AG08395 (cell line): ENCODE measurements around the gene ZNF341.
"Not testable (repeated sequence)": the region's sequence is repeated elsewhere in the genome, so short reads cannot be mapped to it uniquely, and the experiment has no call there.

ENCODE experiments used
- DNase-seq: peaks from one replicate; pipeline ENCODE4 v3.0.0; 2012; ENCODE audit warnings: mixed read lengths, low spot score

ZNF341 gene

GRCh38 chr20:33770005-33770404 lies 38.2 kb downstream of the ZNF341 start:
- DNase-seq: no peak

GRCh38 chr20:33771938-33772337 lies 40.1 kb downstream of the ZNF341 start:
- DNase-seq: no peak

- DNase-seq: no peak
These were observed 40.6 kb downstream of the ZNF341 start for GRCh38 chr20:33772439-33772838.

- no peak for DNase-seq
These were observed 41.8 kb downstream of the ZNF341 start for GRCh38 chr20:33773412-33774089.

- DNase-seq: no peak
These were observed 46.0 kb downstream of the ZNF341 start for GRCh38 chr20:33777816-33778215.

GRCh38 chr20:33781133-33781532 lies 49.3 kb downstream of the ZNF341 start:
- no peak for DNase-seq

GRCh38 chr20:33781945-33782344 lies 50.1 kb downstream of the ZNF341 start:
- DNase-seq: no peak

- no peak for DNase-seq
These were observed 51.5 kb downstream of the ZNF341 start for GRCh38 chr20:33783256-33783655.

GRCh38 chr20:33783818-33784217 lies 52.0 kb downstream of the ZNF341 start:
- DNase-seq: no peak

- no peak for DNase-seq
These were observed 52.4 kb downstream of the ZNF341 start for GRCh38 chr20:33784225-33784624.

- no peak for DNase-seq
These were observed 53.7 kb downstream of the ZNF341 start for GRCh38 chr20:33785503-33785902.

GRCh38 chr20:33787253-33787891 lies 55.6 kb downstream of the ZNF341 start:
- DNase-seq: no peak

GRCh38 chr20:33788351-33789049 lies 56.7 kb downstream of the ZNF341 start:
- DNase-seq: no peak

GRCh38 chr20:33789109-33789857 lies 57.5 kb downstream of the ZNF341 start:
- peak; percentile 88 for DNase-seq

- no peak for DNase-seq
These were observed 58.0 kb downstream of the ZNF341 start for GRCh38 chr20:33789858-33790182.

GRCh38 chr20:33790566-33790965 lies 58.8 kb downstream of the ZNF341 start:
- DNase-seq: no peak

GRCh38 chr20:33791021-33791420 lies 59.2 kb downstream of the ZNF341 start:
- no peak for DNase-seq

GRCh38 chr20:33791540-33791939 lies 59.7 kb downstream of the ZNF341 start:
- no peak for DNase-seq

- peak; percentile 41 for DNase-seq
These were observed 60.3 kb downstream of the ZNF341 start for GRCh38 chr20:33791959-33792597.

GRCh38 chr20:33792598-33792989 lies 60.8 kb downstream of the ZNF341 start:
- not testable (repeated sequence) for DNase-seq

- peak; percentile 42 for DNase-seq
These were observed 61.5 kb downstream of the ZNF341 start for GRCh38 chr20:33793011-33793931.
